ENCODE measurements around the gene FOXP1. TPM values are rescaled to one million over a fixed set of nuclear protein-coding genes. Genes with fewer than 3 reads are reported as not detected.

The FOXP1 gene
- total and polyA plus RNA-seq, 2 of the 8 experiments (the other 6 are each of a cell fraction or from before 2014, with no cell fraction given) = 13.9 to 25.4 TPM

DNA sequence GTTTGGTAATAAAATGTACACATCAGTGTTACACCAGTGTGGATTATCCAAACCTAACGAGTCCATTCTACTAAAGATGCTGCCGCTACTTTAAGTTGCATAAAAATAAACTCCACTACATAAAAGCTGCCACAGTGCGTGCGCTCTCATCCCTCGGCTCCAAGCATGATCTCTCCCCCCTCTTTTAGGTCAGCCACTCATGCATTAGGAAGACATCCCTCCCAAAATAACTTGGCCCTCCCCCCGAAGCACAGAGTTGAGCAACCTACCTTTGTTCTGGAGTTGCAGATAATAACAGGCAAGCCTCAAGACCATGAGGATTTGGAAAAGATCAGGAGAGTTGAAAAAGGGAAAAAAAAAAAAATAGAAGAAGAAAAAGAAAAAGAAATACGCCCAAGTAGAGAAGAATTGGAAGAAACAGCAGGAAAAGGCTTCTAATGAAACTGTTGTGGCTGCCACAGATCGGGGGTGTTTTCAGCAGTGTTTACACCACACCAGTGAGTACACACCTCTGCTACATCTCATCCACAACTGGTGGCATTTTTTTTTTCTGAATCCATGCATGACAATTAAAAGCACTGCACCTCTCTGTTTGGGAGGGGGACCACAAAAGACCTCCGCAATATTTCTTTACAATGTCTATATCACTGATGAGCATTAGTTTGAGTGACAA is 339.2 kb downstream of the FOXP1 start:
- Histone ChIP-seq H4K8ac (ENCODE audit: extremely low read depth, insufficient read depth, low read length) (no peak overlapping the region), H3K18ac (ENCODE audit: extremely low read depth, low read length) (no peak overlapping the region; the same call in 1 of the 2 replicates), H3K9ac (replicated peaks in 1 of 4; ENCODE audit: extremely low read depth in 1 of 4, low read depth in 3 of 4, low read length in 3 of 4) (0 out of 7 replicates have a peak overlapping the region, but pooled peaks of 1 of the 4 experiments have one; percentile 24), H3K27me3 (replicated peaks in 1 of 4; ENCODE audit: control insufficient read depth in 3 of 4, extremely low read depth in 1 of 4, insufficient read depth in 3 of 4, low read length in 3 of 4) (no peaks in the 10 kb centered on the region), H3K27ac (ENCODE audit: low read depth, low read length) (no peak overlapping the region), H3K23ac (ENCODE audit: insufficient read length) (no peak overlapping the region), H4K91ac (replicated peaks; ENCODE audit: insufficient read length, low read length) (no peak overlapping the region), H3K4ac (replicated peaks; ENCODE audit: insufficient read length, low read depth, low read length) (no peak overlapping the region), H3K4me1 (replicated peaks in 1 of 4; ENCODE audit: control insufficient read depth in 3 of 4, insufficient read depth in 4 of 4, low read length in 3 of 4) (peaks cover 2 to 34% (median 30%) of the 10 kb centered on the region in 4 experiments), H4K20me1 (replicated peaks in 1 of 2; ENCODE audit: control insufficient read depth in 1 of 2, insufficient read depth in 2 of 2, low read length in 2 of 2) (no peaks in the 10 kb centered on the region), H3K79me2 (ENCODE audit: control insufficient read depth in 1 of 2, insufficient read depth in 2 of 2, low read length in 2 of 2) (peaks cover 0 to 42% of the 10 kb centered on the region in 2 experiments; a peak in 3 of 4 replicates), H2BK5ac (ENCODE audit: low read depth, low read length) (peak overlapping the region; percentile 60; the same call in 1 of the 2 replicates), H3K36me3 (ENCODE audit: control insufficient read depth in 2 of 4, insufficient read depth in 4 of 4, low read length in 3 of 4) (no peaks in the 10 kb centered on the region), H4K5ac (ENCODE audit: insufficient read length, low read depth, low read length) (no peak overlapping the region), H3K23me2 (ENCODE audit: low read depth, low read length) (no peaks in the 10 kb centered on the region), H3K4me3 (ENCODE audit: extremely low read depth in 1 of 4, insufficient read depth in 2 of 4, low read depth in 3 of 4, low read length in 4 of 4) (peak overlapping the region in 1 of 4 experiments; percentile 30; a peak in 1 of 8 replicates), H2BK20ac (ENCODE audit: low read length) (no peak overlapping the region), H3K14ac (ENCODE audit: insufficient read length) (no peak overlapping the region), H2AFZ (ENCODE audit: low read length) (no peak overlapping the region), H3K79me1 (ENCODE audit: low read depth, low read length) (no peaks in the 10 kb centered on the region; the same call in 1 of the 2 replicates), H2AK5ac (ENCODE audit: low read depth, low read length) (no peak overlapping the region), H3K56ac (replicated peaks; ENCODE audit: insufficient read length, low read depth, low read length) (no peak overlapping the region), H3K4me2 (ENCODE audit: insufficient read depth in 1 of 2, low read depth in 2 of 2, low read length in 2 of 2) (peak overlapping the region; percentile 53 to 66; a peak in 3 of 4 replicates), H2BK12ac (ENCODE audit: low read depth, low read length) (0 out of 2 replicates have a peak overlapping the region, but pooled peaks have one; percentile 41), H2BK120ac (replicated peaks; ENCODE audit: low read depth, low read length) (no peak overlapping the region), H2BK15ac (ENCODE audit: low read length) (peak overlapping the region; percentile 8; the same call in 1 of the 2 replicates), H3K9me3 (ENCODE audit: insufficient read depth in 2 of 2, low read depth in 1 of 2, low read length in 1 of 2) (no peaks in the 10 kb centered on the region)
- ChIA-PET POLR2A (ENCODE audit: partially characterized antibody) (no interaction called here), CTCF (ENCODE audit: partially characterized antibody) (no interaction called here)
- TF ChIP-seq NRF1 (IDR thresholded peaks at IDR 0.05; ENCODE audit: low read depth, low read length) = no peak
- TF ChIP-seq CEBPB (IDR thresholded peaks at IDR 0.05; ENCODE audit: low read depth, low read length) = 0 out of 2 replicates have a peak, but pooled peaks have one; percentile 10
- TF ChIP-seq YY1 (IDR thresholded peaks at IDR 0.05; ENCODE audit: low read depth, low read length) = no peak
- no peak for TF ChIP-seq CBX5 (IDR thresholded peaks at IDR 0.05; ENCODE audit: low read depth, low read length)
- TF ChIP-seq SP2 (IDR thresholded peaks at IDR 0.05; ENCODE audit: low read length) = no peak
- FAIRE-seq (peak; percentile 58), DNase-seq (ENCODE audit: low read depth in 1 of 2, low spot score in 2 of 2) (no peak)
- WGBS, 2 experiments (ENCODE audit: extremely low coverage in 1 of 2, insufficient coverage in 1 of 2, insufficient read length in 1 of 2, insufficient replicate concordance in 2 of 2, low coverage in 1 of 2, low lambda C conversion rate in 2 of 2, missing lambda C conversion rate in 1 of 2) = 73% methylated on average over 8 of the region's 9 CpGs; no CpG with 5 or more reads in 1 of the 2 experiments

All from H1 (cell line).